MM.1S (cell line): Measurements from ENCODE around the gene MRPS6.

Source experiments
- EZH2 ChIP-seq: fragments of 300-600 bp; sonication (generic); optimal IDR thresholded peaks from 2 replicates; pipeline ENCODE3; 2017; ENCODE audit warnings: low read depth, mild to moderate bottlenecking, antibody characterized with exemption, low read length, mixed read lengths
- EZH2phosphoT487 ChIP-seq: fragments of 300-600 bp; sonication (generic); IDR thresholded peaks from 2 replicates; pipeline ENCODE4 v1.6.1; 2018; ENCODE audit warnings: antibody characterized with exemption, low read length
- TF ChIP-seq, protein P1 (sequence below): fragments of 300-600 bp; sonication (generic); IDR thresholded peaks from 2 replicates; pipeline ENCODE4 v1.5.1; 2016; ENCODE audit warnings: antibody characterized with exemption, low read length, mixed read lengths

DNA sequence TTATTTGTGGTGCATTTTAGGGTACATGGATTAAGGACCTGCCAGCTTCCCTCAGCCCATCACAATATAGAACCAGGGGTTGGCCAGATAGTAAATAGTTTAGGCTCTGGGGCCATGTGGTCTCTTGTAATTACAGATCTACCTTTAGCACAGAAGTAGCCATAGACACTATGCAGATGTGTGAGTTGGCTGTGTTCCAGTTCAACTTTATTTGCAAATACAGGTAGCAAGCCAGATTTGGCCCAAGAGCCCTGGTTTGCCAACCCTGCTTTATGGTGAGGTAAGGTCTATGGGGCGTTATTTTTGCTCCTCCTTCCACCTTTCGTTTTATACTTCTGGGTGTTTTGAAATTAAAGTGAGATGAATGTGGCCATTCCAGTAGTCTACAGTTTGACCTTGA lies 48.7 kb downstream of the MRPS6 start:
- TF ChIP-seq EZH2, result no peak
- TF ChIP-seq EZH2phosphoT487, result no peak
- TF ChIP-seq, protein P1, sequence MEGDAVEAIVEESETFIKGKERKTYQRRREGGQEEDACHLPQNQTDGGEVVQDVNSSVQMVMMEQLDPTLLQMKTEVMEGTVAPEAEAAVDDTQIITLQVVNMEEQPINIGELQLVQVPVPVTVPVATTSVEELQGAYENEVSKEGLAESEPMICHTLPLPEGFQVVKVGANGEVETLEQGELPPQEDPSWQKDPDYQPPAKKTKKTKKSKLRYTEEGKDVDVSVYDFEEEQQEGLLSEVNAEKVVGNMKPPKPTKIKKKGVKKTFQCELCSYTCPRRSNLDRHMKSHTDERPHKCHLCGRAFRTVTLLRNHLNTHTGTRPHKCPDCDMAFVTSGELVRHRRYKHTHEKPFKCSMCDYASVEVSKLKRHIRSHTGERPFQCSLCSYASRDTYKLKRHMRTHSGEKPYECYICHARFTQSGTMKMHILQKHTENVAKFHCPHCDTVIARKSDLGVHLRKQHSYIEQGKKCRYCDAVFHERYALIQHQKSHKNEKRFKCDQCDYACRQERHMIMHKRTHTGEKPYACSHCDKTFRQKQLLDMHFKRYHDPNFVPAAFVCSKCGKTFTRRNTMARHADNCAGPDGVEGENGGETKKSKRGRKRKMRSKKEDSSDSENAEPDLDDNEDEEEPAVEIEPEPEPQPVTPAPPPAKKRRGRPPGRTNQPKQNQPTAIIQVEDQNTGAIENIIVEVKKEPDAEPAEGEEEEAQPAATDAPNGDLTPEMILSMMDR, result no peak
